ENCODE measurements around the gene JRKL. TPM values are rescaled to one million over a fixed set of nuclear protein-coding genes. Genes with fewer than 3 reads are reported as not detected.
"Not testable (repeated sequence)": the region's sequence is repeated elsewhere in the genome, so short reads cannot be mapped to it uniquely, and the experiment has no call there.

Gene JRKL
- total and polyA plus RNA-seq, 2 donors from 2014 or later = 4.6 to 12.5 TPM

GRCh38 chr11:96394773-96395172, 5.0 kb downstream of the JRKL start:
- no peaks in the 10 kb centered on the region for H3K9me3 ChIP-seq (ENCODE audit: control insufficient read depth in 2 of 3, insufficient read depth in 1 of 3, low read length in 3 of 3)
- no peak overlapping the region for H3K27ac ChIP-seq (ENCODE audit: low read depth in 2 of 2, low read length in 2 of 2)
- intact Hi-C loops (cut with DNase I) = no loop called here
- H3K4me3 ChIP-seq (ENCODE audit: low read length in 3 of 3) = no peak overlapping the region
- FAIRE-seq (no peak), DNase-seq (no peak)
- no peaks in the 10 kb centered on the region for H3K27me3 ChIP-seq (ENCODE audit: control insufficient read depth, insufficient read depth, low read length)
- TF ChIP-seq CTCF (IDR thresholded peaks at IDR 0.05; ENCODE audit: borderline replicate concordance, extremely low read depth, insufficient read depth) = no peak
- no peaks in the 10 kb centered on the region for H3K36me3 ChIP-seq (ENCODE audit: control insufficient read depth in 2 of 3, insufficient read depth in 3 of 3, low read length in 3 of 3)
- no peak overlapping the region for H3K9ac ChIP-seq (ENCODE audit: low read length in 3 of 3)
- peaks cover 0 to 3% (median 0%) of the 10 kb centered on the region in 3 donors for H3K4me1 ChIP-seq (ENCODE audit: control insufficient read depth in 2 of 3, insufficient read depth in 2 of 3, low read depth in 1 of 3, low read length in 3 of 3)

GRCh38 chr11:96396637-96397036, 6.8 kb downstream of the JRKL start:
- Histone ChIP-seq H3K9me3 (ENCODE audit: control insufficient read depth in 2 of 3, insufficient read depth in 1 of 3, low read length in 3 of 3) (no peaks in the 10 kb centered on the region), H3K27me3 (ENCODE audit: control insufficient read depth, insufficient read depth, low read length) (no peaks in the 10 kb centered on the region), H3K36me3 (ENCODE audit: control insufficient read depth in 2 of 3, insufficient read depth in 3 of 3, low read length in 3 of 3) (no peaks in the 10 kb centered on the region), H3K9ac (ENCODE audit: low read length in 3 of 3) (no peak overlapping the region), H3K4me1 (ENCODE audit: control insufficient read depth in 2 of 3, insufficient read depth in 2 of 3, low read depth in 1 of 3, low read length in 3 of 3) (no peaks in the 10 kb centered on the region), H3K4me3 (ENCODE audit: low read length in 3 of 3) (no peak overlapping the region), H3K27ac (ENCODE audit: low read depth in 2 of 2, low read length in 2 of 2) (no peak overlapping the region)
- no peak for DNase-seq
- intact Hi-C loops (cut with DNase I) = no loop called here
- no peak for FAIRE-seq
- no peak for TF ChIP-seq CTCF (IDR thresholded peaks at IDR 0.05; ENCODE audit: borderline replicate concordance, extremely low read depth, insufficient read depth)

GRCh38 chr11:96397863-96398262, 8.1 kb downstream of the JRKL start:
- Histone ChIP-seq H3K4me1 (ENCODE audit: control insufficient read depth in 2 of 3, insufficient read depth in 2 of 3, low read depth in 1 of 3, low read length in 3 of 3) (no peaks in the 10 kb centered on the region), H3K27ac (ENCODE audit: low read depth in 2 of 2, low read length in 2 of 2) (no peak overlapping the region), H3K27me3 (ENCODE audit: control insufficient read depth, insufficient read depth, low read length) (no peaks in the 10 kb centered on the region), H3K9ac (ENCODE audit: low read length in 3 of 3) (no peak overlapping the region), H3K4me3 (ENCODE audit: low read length in 3 of 3) (no peak overlapping the region), H3K36me3 (ENCODE audit: control insufficient read depth in 2 of 3, insufficient read depth in 3 of 3, low read length in 3 of 3) (no peaks in the 10 kb centered on the region), H3K9me3 (ENCODE audit: control insufficient read depth in 2 of 3, insufficient read depth in 1 of 3, low read length in 3 of 3) (no peaks in the 10 kb centered on the region)
- DNase-seq (peak in 1 of 5 donors; percentile 9), FAIRE-seq (no peak)
- TF ChIP-seq CTCF (IDR thresholded peaks at IDR 0.05; ENCODE audit: borderline replicate concordance, extremely low read depth, insufficient read depth) = no peak
- intact Hi-C loops (cut with DNase I) = no loop called here

- no peak for DNase-seq
- no peak for TF ChIP-seq CTCF (IDR thresholded peaks at IDR 0.05; ENCODE audit: borderline replicate concordance, extremely low read depth, insufficient read depth)
- H3K36me3 ChIP-seq (ENCODE audit: control insufficient read depth in 2 of 3, insufficient read depth in 3 of 3, low read length in 3 of 3) = no peaks in the 10 kb centered on the region
- no peaks in the 10 kb centered on the region for H3K9me3 ChIP-seq (ENCODE audit: control insufficient read depth in 2 of 3, insufficient read depth in 1 of 3, low read length in 3 of 3)
- H3K4me3 ChIP-seq (ENCODE audit: low read length in 3 of 3) = no peak overlapping the region
- no peak overlapping the region for H3K27ac ChIP-seq (ENCODE audit: low read depth in 2 of 2, low read length in 2 of 2)
- intact Hi-C loops (cut with DNase I) = no loop called here
- H3K27me3 ChIP-seq (ENCODE audit: control insufficient read depth, insufficient read depth, low read length) = no peaks in the 10 kb centered on the region
- no peaks in the 10 kb centered on the region for H3K4me1 ChIP-seq (ENCODE audit: control insufficient read depth in 2 of 3, insufficient read depth in 2 of 3, low read depth in 1 of 3, low read length in 3 of 3)
- no peak overlapping the region for H3K9ac ChIP-seq (ENCODE audit: low read length in 3 of 3)
- FAIRE-seq = no peak
These were observed 10.9 kb downstream of the JRKL start for GRCh38 chr11:96400697-96401096.

- H3K27ac ChIP-seq (ENCODE audit: low read depth in 2 of 2, low read length in 2 of 2); H3K4me1 ChIP-seq (ENCODE audit: control insufficient read depth in 2 of 3, insufficient read depth in 2 of 3, low read depth in 1 of 3, low read length in 3 of 3); intact Hi-C loops (cut with DNase I); FAIRE-seq; H3K36me3 ChIP-seq (ENCODE audit: control insufficient read depth in 2 of 3, insufficient read depth in 3 of 3, low read length in 3 of 3); H3K27me3 ChIP-seq (ENCODE audit: control insufficient read depth, insufficient read depth, low read length); DNase-seq; H3K9ac ChIP-seq (ENCODE audit: low read length in 3 of 3); H3K9me3 ChIP-seq (ENCODE audit: control insufficient read depth in 2 of 3, insufficient read depth in 1 of 3, low read length in 3 of 3); H3K4me3 ChIP-seq (ENCODE audit: low read length in 3 of 3): not testable (repeated sequence)
These were observed 21.6 kb downstream of the JRKL start for GRCh38 chr11:96411412-96411811.
